ENCODE data around the gene ACAA2. TPM values are rescaled to one million over a fixed set of nuclear protein-coding genes. Genes with fewer than 3 reads are reported as not detected.

The ACAA2 gene
- polyA plus RNA-seq, 1 of the 3 experiments (the other 2 are of a cell fraction), result 34.9 TPM

- TF ChIP-seq IRF3 (IDR thresholded peaks at IDR 0.05; ENCODE audit: low read depth, low read length), result no peak
- no peak for TF ChIP-seq EP300 (IDR thresholded peaks at IDR 0.05; ENCODE audit: borderline replicate concordance in 1 of 2, low read depth in 1 of 2, low read length in 1 of 2)
- no peak for TF ChIP-seq ELF1 (IDR thresholded peaks at IDR 0.05)
Measured at GRCh38 chr18:49857708-49858107, 44.4 kb upstream of the ACAA2 start (continued).

- H3K27ac ChIP-seq (ENCODE audit: low read depth in 2 of 2, low read length in 1 of 2), result no peak overlapping the region
- no peaks in the 10 kb centered on the region for H3K9me3 ChIP-seq
- no peak overlapping the region for H2AFZ ChIP-seq (ENCODE audit: low read depth)
- no peaks in the 10 kb centered on the region for H3K27me3 ChIP-seq (ENCODE audit: insufficient read depth)
- no peaks in the 10 kb centered on the region for H3K79me2 ChIP-seq (ENCODE audit: insufficient read depth)
- no peaks in the 10 kb centered on the region for H4K20me1 ChIP-seq (ENCODE audit: insufficient read depth)
- no peak for TF ChIP-seq TAF1 (IDR thresholded peaks at IDR 0.05; ENCODE audit: borderline replicate concordance, low read depth, low read length)
- TF ChIP-seq EP300 (IDR thresholded peaks at IDR 0.05; ENCODE audit: borderline replicate concordance in 1 of 2, low read depth in 1 of 2, low read length in 1 of 2), result no peak
- no peak for TF ChIP-seq CHD2 (IDR thresholded peaks at IDR 0.05; ENCODE audit: low read length, partially characterized antibody)
- no peak for TF ChIP-seq CTCF (IDR thresholded peaks at IDR 0.05)
- TF ChIP-seq PBX3 (IDR thresholded peaks at IDR 0.05), result no peak
- no peak for TF ChIP-seq SIN3A (IDR thresholded peaks at IDR 0.05; ENCODE audit: borderline replicate concordance, low read depth, low read length)
- no peak for TF ChIP-seq MXI1 (IDR thresholded peaks at IDR 0.05; ENCODE audit: low read depth, low read length)
- no peak for TF ChIP-seq EZH2phosphoT487 (IDR thresholded peaks at IDR 0.05; ENCODE audit: borderline replicate concordance, low read depth)
- TF ChIP-seq MEF2A (IDR thresholded peaks at IDR 0.05; ENCODE audit: borderline replicate concordance, low read depth), result no peak
- no peak for TF ChIP-seq GATA2 (CRISPR knock-in tag; IDR thresholded peaks at IDR 0.05)
- no peak for TF ChIP-seq YY1 (IDR thresholded peaks at IDR 0.05; ENCODE audit: low read depth)
- no peaks in the 10 kb centered on the region for H3K36me3 ChIP-seq (replicated peaks in 1 of 2; ENCODE audit: control insufficient read depth in 1 of 2, insufficient read depth in 2 of 2, low read length in 1 of 2)
- WGBS (ENCODE audit: low lambda C conversion rate), result 87% methylated on average over 4 of the region's 6 CpGs
- H3K9me2 ChIP-seq, result no peaks in the 10 kb centered on the region
- ChIA-PET POLR2A (no interaction called here), CTCF (interaction anchor here (0.6 to 15.8 kb wide), 4 partner anchors 12 to 344 kb away, joined by 3 to 254 read pairs (median 74); partner anchors contain the start of gene LIPG)
- H3F3A ChIP-seq (replicated peaks; ENCODE audit: insufficient read depth), result no peaks in the 10 kb centered on the region
- H3K4me1 ChIP-seq (ENCODE audit: control insufficient read depth in 1 of 2, insufficient read depth in 2 of 2, low read depth in 1 of 2, low read length in 1 of 2), result peaks cover 0 to 3% of the 10 kb centered on the region in 2 experiments; a peak in 2 of 4 replicates
- no peak overlapping the region for H3K9ac ChIP-seq
- H3K4me3 ChIP-seq (ENCODE audit: low read depth in 2 of 2, low read length in 1 of 2), result no peak overlapping the region
- DNase-seq, result no peak
- H3K4me2 ChIP-seq, result no peak overlapping the region
Measured at GRCh38 chr18:49856496-49856895, 43.2 kb upstream of the ACAA2 start.

All from SK-N-SH (cell line).